Gastroesophageal sphincter (tissue), 3 donors: ENCODE results near the gene C6orf62.

Experiments
- POLR2A ChIP-seq, 2 donors: fragments of 450-650 bp; IDR thresholded peaks; one replicate each; pipeline ENCODE4 v1.6.1; 2017; ENCODE audit warnings: antibody characterized with exemption in 2 of 2, mild to moderate bottlenecking in 2 of 2, moderate library complexity in 1 of 2
- POLR2AphosphoS5 ChIP-seq: sonication (generic); formaldehyde crosslinking; IDR thresholded peaks from one replicate; pipeline ENCODE4 v1.6.1; 2017; ENCODE audit warnings: antibody characterized with exemption
- TF ChIP-seq, protein P1 (sequence below), 4 experiments: fragments of 200-600 bp in 2 of 4; fragments of 450-650 bp in 2 of 4; sonication (generic) in 1 of 4; IDR thresholded peaks; one replicate each; pipeline ENCODE4 v1.5.1; 2017 to 2019; ENCODE audit warnings: antibody characterized with exemption in 4 of 4, mild to moderate bottlenecking in 2 of 4, moderate library complexity in 2 of 4

DNA sequence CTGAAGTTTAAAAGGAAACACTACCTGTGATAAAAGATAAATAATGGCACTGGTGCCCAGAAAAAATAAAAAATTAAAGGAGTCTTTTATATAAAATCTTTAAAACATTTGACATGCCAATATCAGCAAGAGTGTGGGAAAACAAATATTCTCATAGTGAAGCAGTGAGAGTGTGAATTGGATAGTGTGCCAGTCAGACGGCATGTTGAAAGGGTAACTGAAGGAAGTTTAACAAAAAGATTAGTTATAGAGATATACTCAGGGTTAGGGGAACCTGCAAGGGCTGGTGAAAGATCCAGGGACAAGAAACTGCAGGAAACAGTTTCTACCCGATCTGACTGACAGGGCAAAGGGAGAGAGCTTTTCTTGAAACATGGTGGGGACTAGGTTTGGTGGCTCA, 33.5 kb upstream of the C6orf62 start:
- TF ChIP-seq, protein P1, sequence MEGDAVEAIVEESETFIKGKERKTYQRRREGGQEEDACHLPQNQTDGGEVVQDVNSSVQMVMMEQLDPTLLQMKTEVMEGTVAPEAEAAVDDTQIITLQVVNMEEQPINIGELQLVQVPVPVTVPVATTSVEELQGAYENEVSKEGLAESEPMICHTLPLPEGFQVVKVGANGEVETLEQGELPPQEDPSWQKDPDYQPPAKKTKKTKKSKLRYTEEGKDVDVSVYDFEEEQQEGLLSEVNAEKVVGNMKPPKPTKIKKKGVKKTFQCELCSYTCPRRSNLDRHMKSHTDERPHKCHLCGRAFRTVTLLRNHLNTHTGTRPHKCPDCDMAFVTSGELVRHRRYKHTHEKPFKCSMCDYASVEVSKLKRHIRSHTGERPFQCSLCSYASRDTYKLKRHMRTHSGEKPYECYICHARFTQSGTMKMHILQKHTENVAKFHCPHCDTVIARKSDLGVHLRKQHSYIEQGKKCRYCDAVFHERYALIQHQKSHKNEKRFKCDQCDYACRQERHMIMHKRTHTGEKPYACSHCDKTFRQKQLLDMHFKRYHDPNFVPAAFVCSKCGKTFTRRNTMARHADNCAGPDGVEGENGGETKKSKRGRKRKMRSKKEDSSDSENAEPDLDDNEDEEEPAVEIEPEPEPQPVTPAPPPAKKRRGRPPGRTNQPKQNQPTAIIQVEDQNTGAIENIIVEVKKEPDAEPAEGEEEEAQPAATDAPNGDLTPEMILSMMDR (IDR thresholded peaks at IDR 0.05): no peak
- no peak for TF ChIP-seq POLR2A (IDR thresholded peaks at IDR 0.05)
- TF ChIP-seq POLR2AphosphoS5: no peak
